H1 (cell line): Measurements from ENCODE around the gene MESD. TPM values are rescaled to one million over a fixed set of nuclear protein-coding genes. Genes with fewer than 3 reads are reported as not detected.

Experiments used
- ZNF274 ChIP-seq: IDR thresholded peaks from 2 replicates; pipeline ENCODE4 v1.7.0; 2012; ENCODE audit warnings: low read length, borderline replicate concordance; ENCODE audit errors: extremely low read depth
- polyA plus RNA-seq, 7 experiments: library from polyadenylated mRNA; depleted of rRNA in 3 of 7; stranded (reverse) in 5 of 7; unstranded in 2 of 7; fragments of >200 nt in 5 of 7; fragments of 200-250 nt in 2 of 7; gene quantifications; 1 replicate in 5 of 7; 2 replicates in 1 of 7; 4 replicates in 1 of 7; pipeline versions ENCODE4 v1.2.1 to v1.2.3, GENCODE V29; 2011 to 2013; ENCODE audit warnings: missing spikeins in 2 of 7, mixed read lengths in 2 of 7
- total RNA-seq: library from RNA; stranded (reverse); fragmentation: NEBNext Ultra II Directional; extraction: Animal tissue kit (Norgen Biotek cat#: 25700); gene quantifications from 2 replicates; pipeline ENCODE4 v1.2.1, GENCODE V29; 2021

MESD gene
- total and polyA plus RNA-seq, 2 of the 8 experiments (the other 6 are each of a cell fraction or from before 2014, with no cell fraction given) = 11.0 to 28.3 TPM

DNA sequence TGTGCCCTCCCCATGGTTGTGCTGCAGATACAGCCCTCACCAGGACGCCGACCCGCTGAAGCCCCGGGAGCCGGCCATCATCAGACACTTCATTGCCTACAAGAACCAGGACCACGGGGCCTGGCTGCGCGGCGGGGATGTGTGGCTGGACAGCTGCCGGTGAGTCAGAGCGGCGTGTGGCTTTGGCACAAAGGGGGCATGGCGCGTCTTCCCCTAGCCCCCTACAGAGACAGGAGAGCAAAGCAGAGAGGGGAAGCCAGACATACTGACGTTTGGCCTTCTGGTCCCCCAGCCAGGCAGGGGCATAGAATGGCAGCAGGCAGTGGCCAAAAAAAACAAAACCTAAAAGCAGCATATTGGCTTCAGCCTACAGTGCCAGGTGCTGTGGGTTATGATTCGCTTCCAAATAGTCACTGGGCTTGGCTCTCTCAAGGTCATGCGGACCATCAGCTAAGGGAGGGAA, 64.0 kb downstream of the MESD start (continued):
- no peak for TF ChIP-seq ZNF274
